Right lung (tissue), 5 donors: ENCODE results near the gene TCF7L2. TPM values are rescaled to one million over a fixed set of nuclear protein-coding genes. Genes with fewer than 3 reads are reported as not detected.

Source experiments
- DNase-seq, 2 donors: peaks; one replicate each; pipeline ENCODE4 v3.0.0-alpha.2; 2013
- polyA plus RNA-seq, 5 donors: library from polyadenylated mRNA; unstranded; fragments of 120-200 nt; gene quantifications; one replicate each; pipeline versions ENCODE4 v1.2.1 to v1.2.3, GENCODE V29; 2013; ENCODE audit warnings: inconsistent platforms in 1 of 5, low replicate concordance in 1 of 5; ENCODE audit not compliant: insufficient read length in 5 of 5, insufficient read depth in 1 of 5

The TCF7L2 gene
- polyA plus RNA-seq, 5 donors, result 38.8 to 55.8 (median 49.2) TPM

DNA sequence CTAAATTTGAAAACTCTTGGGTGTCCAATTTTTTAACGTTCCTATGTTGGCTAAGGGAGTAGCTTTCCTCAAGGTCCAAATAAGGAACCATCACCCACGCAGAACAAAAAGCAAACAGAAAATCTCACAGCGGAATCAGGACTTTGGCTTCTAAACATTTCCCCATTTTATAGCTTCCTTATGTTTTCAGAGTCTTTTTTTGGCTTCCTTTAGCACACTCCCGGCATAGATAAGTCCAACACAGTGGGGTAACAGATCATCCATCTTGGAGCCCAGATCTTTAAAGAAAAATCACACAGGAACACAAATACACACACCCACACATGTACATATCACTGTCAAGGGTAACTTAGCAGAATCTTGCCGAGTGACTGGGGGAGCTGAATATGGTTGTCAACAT lies 4.2 kb upstream of the TCF7L2 start:
- no peak for DNase-seq

GRCh38 chr10:112946649-112947048 lies 3.4 kb upstream of the TCF7L2 start:
- DNase-seq, result no peak

GRCh38 chr10:112948196-112948595 lies 1.9 kb upstream of the TCF7L2 start:
- no peak for DNase-seq

DNA sequence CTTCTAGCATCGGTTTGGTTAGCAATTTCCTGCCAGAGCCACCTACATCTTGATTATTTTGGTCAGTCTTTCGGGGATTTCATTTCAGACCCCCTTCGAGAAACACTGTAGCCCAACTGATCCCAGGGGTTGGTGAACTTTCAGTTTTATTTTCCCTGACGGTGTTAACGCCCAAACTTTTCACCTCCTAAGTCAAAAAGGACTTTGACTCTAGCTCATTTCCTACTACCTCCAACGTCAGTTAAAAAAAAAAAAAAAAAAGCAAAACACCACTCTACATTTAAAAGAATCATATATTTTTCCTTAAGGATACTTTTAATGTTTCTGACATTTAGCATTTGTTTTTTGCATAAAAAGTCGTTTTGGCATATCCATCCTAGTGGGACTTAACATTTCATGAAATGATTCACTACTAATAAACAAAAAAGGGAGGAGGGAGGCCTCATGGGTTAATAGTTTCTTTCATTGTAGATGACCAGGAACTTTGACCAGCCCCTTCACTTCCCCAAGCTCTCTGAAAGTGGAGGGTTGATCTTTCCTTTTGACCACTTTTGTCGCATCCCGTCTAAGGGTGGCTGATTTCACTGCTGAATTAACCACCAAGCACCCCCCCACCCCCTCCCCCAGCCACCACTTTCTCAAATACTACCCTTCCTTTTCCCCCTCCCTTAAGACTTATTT lies 764 bp upstream of the TCF7L2 start:
- DNase-seq, result no peak

- DNase-seq, result peak; percentile 32 to 42
Measured at GRCh38 chr10:112950714-112951358, 789 bp downstream of the TCF7L2 start.

GRCh38 chr10:112951359-112952281 lies 1.6 kb downstream of the TCF7L2 start:
- peak; percentile 81 to 85 for DNase-seq

GRCh38 chr10:112952282-112953173 lies 2.5 kb downstream of the TCF7L2 start:
- DNase-seq, result peak in 1 of 2 donors; percentile 23

DNA sequence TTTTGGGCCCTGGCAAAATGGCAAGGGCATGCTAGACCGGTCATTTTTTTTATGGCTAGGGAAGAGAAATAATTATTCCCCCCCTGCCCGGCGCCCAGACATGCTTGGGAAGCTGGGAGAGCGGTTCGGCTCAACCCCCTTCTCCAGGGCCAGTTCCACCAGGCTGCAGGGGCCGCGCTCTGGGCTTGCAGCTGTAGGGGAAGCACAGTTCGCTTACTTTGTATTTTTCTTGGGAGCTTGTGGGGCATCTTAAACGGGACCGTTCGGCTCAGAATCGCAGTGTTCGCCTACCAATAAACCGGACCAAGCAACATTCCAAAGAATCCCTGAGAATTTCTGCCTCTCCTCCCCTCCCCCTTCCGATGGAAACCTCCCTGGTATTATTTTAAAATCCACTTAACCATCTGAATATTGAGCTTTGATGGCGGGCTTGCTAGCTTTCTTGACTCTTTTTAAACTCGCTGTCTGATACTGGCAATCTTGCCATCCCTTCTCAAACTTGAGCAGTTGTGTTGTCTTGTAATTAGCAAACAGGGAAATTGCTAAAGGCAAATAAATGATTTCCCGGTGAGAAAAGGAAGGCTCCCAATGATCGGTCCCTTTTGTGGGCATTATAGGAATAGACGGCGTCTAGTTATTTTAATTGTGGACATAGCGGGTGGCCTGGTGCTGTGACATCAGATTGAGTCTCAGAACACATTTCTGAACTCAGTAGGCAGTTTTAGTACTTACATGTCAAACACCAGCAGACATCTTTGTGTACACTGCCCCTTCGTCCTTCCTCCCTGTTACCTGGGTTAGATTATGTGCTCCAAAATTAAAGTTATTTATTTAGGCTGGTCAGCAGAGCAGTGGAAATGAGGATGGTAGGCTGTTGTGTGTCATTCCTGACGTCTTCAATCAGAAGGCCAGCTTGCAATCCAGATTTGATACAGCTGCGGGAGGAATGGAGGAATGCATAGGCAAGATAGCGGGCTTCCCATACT lies 3.4 kb downstream of the TCF7L2 start:
- DNase-seq, result peak; percentile 35 to 43

GRCh38 chr10:112954974-112955581 lies 5.0 kb downstream of the TCF7L2 start:
- DNase-seq, result no peak

DNA sequence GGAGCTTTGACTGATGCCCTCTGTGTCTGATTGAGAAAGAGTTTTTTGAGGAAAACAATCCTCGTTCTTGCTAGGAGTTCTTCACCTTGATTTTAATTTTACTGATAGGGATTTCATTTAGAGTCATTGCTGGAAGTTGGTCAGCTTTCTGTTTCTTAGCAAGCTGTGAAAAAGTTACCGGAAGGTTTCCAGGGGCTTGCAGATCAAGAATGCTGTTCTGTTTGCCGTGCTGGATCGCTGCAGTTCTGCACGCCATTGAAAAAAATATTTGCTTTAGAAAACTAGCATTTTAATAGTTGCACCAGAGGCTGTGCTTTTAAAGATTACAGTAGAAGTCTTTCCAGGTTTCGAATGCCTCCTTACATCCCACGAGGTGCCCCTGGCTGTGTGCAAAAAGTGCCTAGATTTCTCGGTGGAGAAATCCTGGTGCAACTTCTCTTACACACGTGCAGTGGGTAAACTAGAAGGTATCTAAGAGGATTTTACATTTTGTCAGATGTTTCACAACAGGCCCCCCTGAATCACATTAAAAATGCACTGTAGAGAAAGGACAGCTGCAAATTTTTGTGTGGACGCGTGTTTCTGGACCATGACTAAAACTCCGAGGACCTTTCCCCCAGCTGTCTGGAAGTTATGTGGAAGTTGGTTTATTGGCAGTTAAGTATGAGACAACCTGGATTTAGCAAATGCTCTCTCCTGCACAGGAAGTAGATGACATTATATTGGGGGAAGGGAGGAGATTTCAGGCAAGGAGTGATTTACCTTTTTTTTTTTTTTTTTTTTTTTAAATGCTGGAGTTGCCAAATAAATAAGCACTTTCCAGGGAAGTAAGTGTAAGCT lies 5.8 kb downstream of the TCF7L2 start:
- peak; percentile 41 to 48 for DNase-seq

DNA sequence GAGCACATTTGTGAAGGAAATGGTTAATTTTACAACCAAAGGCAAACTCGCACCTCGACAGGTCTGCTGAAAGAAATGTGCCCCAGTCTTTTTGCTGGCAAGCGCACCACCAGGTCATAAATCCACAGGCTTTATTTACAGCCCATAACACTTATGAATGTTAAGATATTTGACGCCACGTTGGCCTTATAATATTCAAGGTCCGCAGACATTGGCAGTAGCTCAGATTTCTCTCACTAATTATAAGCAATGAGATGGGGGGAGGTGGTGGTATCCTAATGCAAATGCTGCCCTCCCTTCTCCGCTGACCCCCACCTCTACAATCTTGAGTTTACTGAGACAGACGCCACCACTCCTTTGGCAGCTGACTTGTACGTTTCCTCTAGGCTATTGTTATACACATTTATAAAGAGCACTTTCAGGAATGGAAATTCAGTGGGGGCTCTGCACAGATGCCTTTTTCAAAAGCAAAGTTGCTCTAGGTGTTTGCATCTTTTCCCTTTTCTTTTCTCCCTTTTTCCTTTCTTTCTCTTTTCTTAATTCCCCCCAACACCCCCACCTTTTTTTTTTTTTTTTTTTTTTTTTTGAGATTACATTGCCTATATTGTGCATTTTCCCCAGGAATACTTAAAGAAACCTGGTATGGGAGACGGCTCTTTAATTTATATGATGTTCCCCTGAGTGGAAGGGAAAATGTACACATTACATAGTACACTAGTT lies 6.7 kb downstream of the TCF7L2 start:
- peak in 1 of 2 donors; percentile 20 for DNase-seq

- DNase-seq, result no peak
Measured at GRCh38 chr10:112957640-112958092, 7.6 kb downstream of the TCF7L2 start.

- no peak for DNase-seq
Measured at GRCh38 chr10:112958275-112958995, 8.4 kb downstream of the TCF7L2 start.

GRCh38 chr10:112959207-112959838 lies 9.3 kb downstream of the TCF7L2 start:
- DNase-seq, result no peak

DNA sequence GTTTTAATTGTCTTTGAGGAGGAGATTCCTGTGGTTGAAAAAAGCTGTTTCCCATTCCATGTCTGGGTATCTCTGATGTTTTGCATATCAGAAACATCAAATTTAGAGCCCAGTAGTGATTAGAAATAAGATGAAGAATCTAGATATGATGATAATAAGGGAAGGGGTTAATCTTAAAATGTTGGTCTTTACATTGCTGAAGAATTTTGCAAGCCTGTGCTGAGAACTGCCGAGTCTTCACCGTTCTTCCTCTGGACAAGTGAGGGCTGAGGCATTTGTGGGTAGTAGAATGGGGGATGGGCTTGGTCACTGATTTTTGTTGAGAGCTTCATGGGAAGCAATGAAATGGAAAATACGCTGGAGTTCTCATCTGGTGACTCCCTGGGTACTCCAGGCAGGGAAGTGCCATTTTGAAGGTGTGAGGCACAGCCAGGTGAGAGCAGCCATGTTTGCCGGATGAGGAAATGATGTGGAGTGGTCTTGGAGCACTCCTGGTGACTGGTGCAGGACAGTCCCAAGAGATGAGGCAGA lies 10.2 kb downstream of the TCF7L2 start:
- DNase-seq, result no peak

GRCh38 chr10:112961609-112962008 lies 11.6 kb downstream of the TCF7L2 start:
- no peak for DNase-seq
